RPMI7951 (cell line): ENCODE measurements around the gene OR2G2. TPM values are rescaled to one million over a fixed set of nuclear protein-coding genes. Genes with fewer than 3 reads are reported as not detected.

Experiments used
- DNase-seq: peaks from one replicate; pipeline ENCODE4 v3.0.0-alpha.2; 2012; ENCODE audit warnings: low read depth
- total RNA-seq: library from RNA; depleted of rRNA; stranded (reverse); fragments of >200 nt; shearing (Covaris generic); gene quantifications from 2 replicates; pipeline ENCODE4 v1.2.3, GENCODE V29; 2014; rRNA removed

OR2G2 gene
- total RNA-seq: not detected in 2 replicates

GRCh38 chr1:247588060-247588459 lies at the start of gene OR2G2:
Gene OR2G2, plus strand, starts transcription at chr1:247588360. Its CDS starts 0 bp downstream, at chr1:247588360.
- no peak for DNase-seq

GRCh38 chr1:247538561-247538960 lies 49.6 kb upstream of the OR2G2 start:
- peak; percentile 10 for DNase-seq

GRCh38 chr1:247539215-247539614 lies 48.9 kb upstream of the OR2G2 start:
- DNase-seq: no peak

- no peak for DNase-seq
These were observed 47.6 kb upstream of the OR2G2 start for GRCh38 chr1:247540581-247540980.

- DNase-seq: no peak
These were observed 45.3 kb upstream of the OR2G2 start for GRCh38 chr1:247542811-247543210.

- DNase-seq: no peak
These were observed 40.1 kb upstream of the OR2G2 start for GRCh38 chr1:247548092-247548491.

GRCh38 chr1:247548769-247549182 lies 39.4 kb upstream of the OR2G2 start, which contains the start of gene GCSAML:
Gene GCSAML, plus strand, starts transcription at chr1:247549134. Its CDS starts 58 bp downstream, at chr1:247549192.
- no peak for DNase-seq

- DNase-seq: no peak
These were observed 36.4 kb upstream of the OR2G2 start for GRCh38 chr1:247551721-247552120.

GRCh38 chr1:247552231-247552630 lies 35.9 kb upstream of the OR2G2 start:
- DNase-seq: no peak

GRCh38 chr1:247557926-247558674 lies 30.1 kb upstream of the OR2G2 start:
- no peak for DNase-seq

- DNase-seq: no peak
These were observed 26.4 kb upstream of the OR2G2 start for GRCh38 chr1:247561711-247562110.

- DNase-seq: no peak
These were observed 26.0 kb upstream of the OR2G2 start for GRCh38 chr1:247562198-247562597.

GRCh38 chr1:247574236-247574635 lies 13.9 kb upstream of the OR2G2 start:
- no peak for DNase-seq

GRCh38 chr1:247574664-247575063 lies 13.5 kb upstream of the OR2G2 start:
- no peak for DNase-seq

GRCh38 chr1:247576514-247576913 lies 11.6 kb upstream of the OR2G2 start:
- DNase-seq: no peak

GRCh38 chr1:247578946-247579460 lies 9.2 kb upstream of the OR2G2 start:
- DNase-seq: no peak

GRCh38 chr1:247605286-247605685 lies 17.1 kb downstream of the OR2G2 start, which contains the start of gene OR2G3:
Gene OR2G3, plus strand, starts transcription at chr1:247605586. Its CDS starts 0 bp downstream, at chr1:247605586.
- DNase-seq: no peak

- no peak for DNase-seq
These were observed 25.2 kb downstream of the OR2G2 start for GRCh38 chr1:247613405-247613804.

- no peak for DNase-seq
These were observed 26.5 kb downstream of the OR2G2 start for GRCh38 chr1:247614625-247615024.

- no peak for DNase-seq
These were observed 39.8 kb downstream of the OR2G2 start for GRCh38 chr1:247627951-247628350.

GRCh38 chr1:247638011-247638410 lies 49.9 kb downstream of the OR2G2 start:
- no peak for DNase-seq

- DNase-seq: no peak
These were observed 50.6 kb downstream of the OR2G2 start for GRCh38 chr1:247638781-247639180.
